Measurements from ENCODE around the gene MAPKAP1.
"Not testable (repeated sequence)": the region's sequence is repeated elsewhere in the genome, so short reads cannot be mapped to it uniquely, and the experiment has no call there.

MAPKAP1 gene

DNA sequence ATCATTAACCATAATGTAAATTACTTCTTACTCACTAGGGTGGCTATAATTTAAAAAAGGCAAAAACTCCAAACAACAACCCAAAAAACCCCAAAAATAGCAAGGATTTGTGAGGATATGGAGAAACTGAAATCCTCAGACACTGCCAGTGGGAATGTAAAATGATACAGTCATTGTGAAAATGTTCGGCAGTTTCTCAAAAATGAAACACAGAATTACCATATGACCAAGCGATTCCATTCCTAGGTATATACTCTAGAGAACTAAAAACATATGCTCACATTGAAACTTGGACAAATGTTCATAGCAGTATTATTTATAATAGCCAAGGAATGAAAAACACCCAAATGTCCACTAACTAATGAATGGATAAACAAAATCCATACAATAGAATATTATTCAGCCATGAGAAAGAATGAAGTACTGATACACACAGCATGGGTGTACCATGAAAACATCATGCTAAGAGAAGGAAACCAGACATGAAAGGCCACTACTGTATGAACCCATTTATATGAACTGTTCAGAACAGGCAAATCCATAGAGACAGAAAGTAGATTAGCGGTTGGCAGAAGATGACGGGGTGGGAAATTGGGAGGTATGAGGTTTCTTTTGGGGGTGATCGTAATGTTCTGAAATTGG is 119.1 kb downstream of the MAPKAP1 start:
- no peak overlapping the region for H3K27ac ChIP-seq
- no peak for TF ChIP-seq ZFX (IDR thresholded peaks at IDR 0.05)
- TF ChIP-seq, protein P1, sequence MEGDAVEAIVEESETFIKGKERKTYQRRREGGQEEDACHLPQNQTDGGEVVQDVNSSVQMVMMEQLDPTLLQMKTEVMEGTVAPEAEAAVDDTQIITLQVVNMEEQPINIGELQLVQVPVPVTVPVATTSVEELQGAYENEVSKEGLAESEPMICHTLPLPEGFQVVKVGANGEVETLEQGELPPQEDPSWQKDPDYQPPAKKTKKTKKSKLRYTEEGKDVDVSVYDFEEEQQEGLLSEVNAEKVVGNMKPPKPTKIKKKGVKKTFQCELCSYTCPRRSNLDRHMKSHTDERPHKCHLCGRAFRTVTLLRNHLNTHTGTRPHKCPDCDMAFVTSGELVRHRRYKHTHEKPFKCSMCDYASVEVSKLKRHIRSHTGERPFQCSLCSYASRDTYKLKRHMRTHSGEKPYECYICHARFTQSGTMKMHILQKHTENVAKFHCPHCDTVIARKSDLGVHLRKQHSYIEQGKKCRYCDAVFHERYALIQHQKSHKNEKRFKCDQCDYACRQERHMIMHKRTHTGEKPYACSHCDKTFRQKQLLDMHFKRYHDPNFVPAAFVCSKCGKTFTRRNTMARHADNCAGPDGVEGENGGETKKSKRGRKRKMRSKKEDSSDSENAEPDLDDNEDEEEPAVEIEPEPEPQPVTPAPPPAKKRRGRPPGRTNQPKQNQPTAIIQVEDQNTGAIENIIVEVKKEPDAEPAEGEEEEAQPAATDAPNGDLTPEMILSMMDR (conservative IDR thresholded peaks at IDR 0.05) = no peak

DNA sequence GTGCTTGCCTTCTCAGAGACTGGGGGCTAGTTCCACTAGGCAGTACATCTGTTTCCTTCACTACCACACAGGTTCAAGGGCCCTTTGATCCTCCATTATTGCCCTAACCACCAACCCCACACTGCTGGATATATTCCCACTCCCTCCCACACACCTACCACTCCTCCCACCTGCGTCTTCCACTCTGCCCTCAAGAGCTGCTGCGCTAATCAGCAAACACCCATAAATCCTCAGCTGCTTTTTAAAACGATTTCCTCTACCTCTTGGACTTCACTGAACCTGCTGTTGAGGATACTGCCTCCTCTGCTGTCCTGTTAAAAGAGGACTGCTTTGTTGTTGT is 120.9 kb downstream of the MAPKAP1 start:
- no peak overlapping the region for H3K27ac ChIP-seq
- TF ChIP-seq, protein P1 (conservative IDR thresholded peaks at IDR 0.05) = no peak
- no peak for TF ChIP-seq ZFX (IDR thresholded peaks at IDR 0.05)

DNA sequence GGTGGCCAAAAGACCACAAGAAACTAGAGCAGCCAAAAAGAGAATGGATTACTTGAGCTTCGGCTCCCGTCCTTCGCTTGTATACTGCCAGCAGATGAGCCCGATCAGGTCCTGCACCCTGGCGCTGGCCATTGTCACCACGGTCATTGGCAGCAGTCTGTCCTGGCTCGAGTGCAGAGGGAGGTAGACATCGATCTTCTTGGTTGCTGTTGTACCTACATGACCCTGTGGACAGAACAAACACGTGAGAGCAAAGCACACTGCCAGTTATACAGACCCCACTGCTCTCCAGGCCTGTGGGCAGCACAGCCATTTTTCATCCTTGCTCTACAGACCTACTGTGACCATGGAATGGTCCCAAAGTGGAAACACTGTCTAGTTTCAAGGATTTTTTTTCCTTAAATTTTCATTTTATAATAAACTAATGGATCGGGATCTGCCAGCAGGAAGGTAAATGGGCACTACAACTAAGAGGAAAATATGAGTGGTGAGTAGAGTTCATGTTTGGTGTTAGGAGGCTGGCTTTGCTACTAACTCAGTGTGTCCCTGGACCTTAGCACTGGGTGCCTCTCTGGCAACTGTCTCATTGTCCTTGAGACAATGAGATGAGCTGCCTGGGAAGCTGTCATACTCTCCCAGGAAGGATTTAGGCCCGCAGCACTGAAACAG is 121.4 kb downstream of the MAPKAP1 start:
- H3K27ac ChIP-seq = no peak overlapping the region
- TF ChIP-seq ZFX (IDR thresholded peaks at IDR 0.05) = no peak
- TF ChIP-seq, protein P1 (conservative IDR thresholded peaks at IDR 0.05) = no peak

DNA sequence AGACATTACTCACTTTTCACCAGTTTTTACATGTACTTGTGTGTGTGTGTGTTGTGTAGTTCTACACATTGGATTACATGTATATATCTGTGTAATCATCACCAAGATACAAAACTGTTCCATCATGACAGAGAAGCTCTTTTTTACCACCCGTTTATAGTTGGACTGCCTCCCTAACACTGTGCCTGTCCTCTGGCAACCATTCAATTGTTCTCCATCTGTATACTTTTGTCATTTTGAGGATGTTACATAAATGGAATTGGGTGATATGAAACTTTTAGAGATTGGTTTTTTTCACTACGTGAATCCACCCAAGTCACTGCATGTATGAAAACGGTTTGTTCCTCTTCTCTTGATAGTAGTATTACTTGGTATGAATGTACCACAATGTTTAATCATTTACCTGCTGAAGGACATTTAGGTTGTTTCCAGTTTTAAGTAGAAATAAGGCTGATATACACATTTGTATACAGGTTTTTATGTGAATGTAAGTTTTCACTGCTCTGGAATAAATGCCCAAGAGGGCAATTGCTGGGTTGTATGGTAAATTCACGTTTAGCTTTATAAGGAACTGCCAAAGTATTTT is 126.2 kb downstream of the MAPKAP1 start:
- no peak for TF ChIP-seq ZFX (IDR thresholded peaks at IDR 0.05)
- TF ChIP-seq, protein P1 (conservative IDR thresholded peaks at IDR 0.05) = no peak
- no peak overlapping the region for H3K27ac ChIP-seq

DNA sequence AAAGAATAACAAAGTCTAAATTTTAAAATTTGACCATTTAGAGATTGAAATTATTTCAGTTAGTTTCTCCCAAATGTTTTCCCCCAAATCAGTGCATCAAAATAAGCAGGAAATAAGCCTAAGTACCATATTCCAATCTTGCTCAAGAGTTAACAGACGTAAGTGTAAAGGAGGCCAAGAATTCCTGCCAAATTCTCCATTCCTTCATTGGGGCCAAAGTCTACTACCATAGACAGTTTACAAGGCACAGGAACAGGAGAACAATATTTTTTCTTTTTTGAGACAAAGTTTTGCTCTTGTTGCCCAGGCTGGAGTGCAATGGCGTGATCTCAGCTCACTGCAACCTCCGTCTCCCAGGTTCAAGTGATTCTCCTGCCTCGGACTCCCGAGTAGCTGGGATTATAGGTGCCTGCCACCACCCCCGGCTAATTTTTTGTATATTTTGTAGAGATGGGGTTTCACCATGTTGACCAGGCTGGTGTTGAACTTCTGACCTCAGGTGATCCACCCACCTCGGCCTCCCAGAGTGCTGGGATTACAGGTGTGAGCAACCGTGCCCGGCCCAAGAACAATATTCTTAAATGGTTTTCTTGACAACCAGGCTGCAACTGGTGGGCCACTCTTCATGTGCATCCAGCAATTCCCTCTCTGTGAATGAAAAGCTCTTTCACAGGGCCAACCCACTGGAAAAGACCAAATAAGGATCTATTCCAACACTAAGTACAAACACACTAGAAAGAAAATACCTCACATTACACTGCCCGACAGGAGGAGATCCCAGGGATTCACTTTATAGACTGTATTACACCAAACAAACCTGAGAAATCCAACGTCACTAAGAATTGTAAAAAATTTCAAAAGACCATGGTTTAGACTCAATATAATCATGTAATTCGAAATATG is 127.7 kb downstream of the MAPKAP1 start:
- TF ChIP-seq ZFX (IDR thresholded peaks at IDR 0.05) = no peak
- TF ChIP-seq, protein P1 (conservative IDR thresholded peaks at IDR 0.05) = no peak
- H3K27ac ChIP-seq = no peak overlapping the region

DNA sequence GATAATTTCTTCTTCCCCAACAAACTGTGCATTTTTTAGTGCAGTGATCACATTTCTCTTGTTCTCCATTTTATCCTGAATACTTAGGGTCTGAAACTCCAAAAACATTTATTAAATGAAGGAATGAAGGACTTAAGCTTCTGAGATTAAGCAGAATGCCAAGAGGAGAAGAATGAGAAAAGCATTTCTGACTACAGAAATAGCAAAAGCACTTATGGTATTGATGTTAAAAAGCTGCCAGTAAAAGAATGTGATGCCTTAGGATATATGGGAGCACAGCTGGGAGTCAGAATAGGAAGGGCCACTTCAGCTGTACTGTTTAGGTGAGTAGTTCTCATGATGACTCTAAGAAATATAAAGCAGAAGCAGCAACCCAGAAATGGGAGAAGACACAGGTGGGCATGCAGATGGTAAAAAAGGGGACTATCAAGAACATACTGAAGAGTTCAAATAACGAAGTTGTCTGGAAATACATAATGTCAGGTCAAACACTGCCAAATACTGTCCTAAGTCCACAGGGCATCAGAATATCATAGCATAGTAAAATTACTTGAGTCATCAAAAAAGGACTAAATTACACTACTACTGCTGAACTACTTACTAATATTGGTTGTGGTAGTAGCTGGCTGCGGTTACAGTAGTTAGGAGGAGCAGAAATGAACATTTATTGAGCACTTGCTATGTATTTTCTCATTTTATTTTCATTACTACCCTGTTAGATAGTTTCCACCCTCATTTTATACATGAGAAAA is 132.7 kb downstream of the MAPKAP1 start:
- TF ChIP-seq, protein P1 (conservative IDR thresholded peaks at IDR 0.05) = no peak
- no peak for TF ChIP-seq ZFX (IDR thresholded peaks at IDR 0.05)
- no peak overlapping the region for H3K27ac ChIP-seq

DNA sequence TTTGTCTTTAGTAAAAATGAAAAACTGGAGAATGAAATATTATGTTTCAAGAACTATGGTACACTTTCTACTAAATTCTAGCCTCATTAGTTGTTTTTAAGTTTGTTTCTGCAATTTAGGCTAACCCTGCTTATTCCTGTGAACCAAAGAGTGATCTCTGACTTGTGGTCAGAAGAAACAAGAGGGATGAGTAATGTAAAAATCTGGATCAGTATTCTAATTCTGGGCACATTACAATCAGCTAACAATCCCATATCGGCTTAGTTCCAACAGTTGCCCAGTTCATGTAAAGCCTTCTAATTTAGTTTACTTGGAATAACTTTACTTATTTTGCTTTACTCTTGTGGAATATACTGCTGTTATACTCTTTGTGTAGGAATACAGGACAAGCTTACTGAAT is 134.5 kb downstream of the MAPKAP1 start:
- H3K27ac ChIP-seq = not testable (repeated sequence)

DNA sequence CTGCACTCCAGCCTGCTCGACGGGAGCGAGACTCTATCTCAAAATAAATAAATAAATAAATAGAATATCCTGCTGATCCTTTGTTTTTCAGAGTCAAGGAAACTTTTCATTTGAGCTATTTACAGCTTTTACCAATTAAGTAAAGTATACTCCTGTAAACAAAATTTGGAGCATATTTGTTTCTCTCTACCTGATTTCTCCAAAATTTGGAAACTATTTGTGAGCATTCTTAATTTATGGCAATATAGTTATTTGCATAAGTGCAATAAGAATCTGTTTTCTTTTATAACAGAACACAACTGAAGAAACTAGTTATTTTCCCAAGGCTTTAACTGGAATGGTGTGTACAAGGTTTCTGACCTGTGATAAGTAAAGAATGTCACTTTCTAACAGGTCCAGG is 135.2 kb downstream of the MAPKAP1 start:
- not testable (repeated sequence) for H3K27ac ChIP-seq

All from C4-2B (cell line).